ENCODE data around the gene HOXB2.

DNA sequence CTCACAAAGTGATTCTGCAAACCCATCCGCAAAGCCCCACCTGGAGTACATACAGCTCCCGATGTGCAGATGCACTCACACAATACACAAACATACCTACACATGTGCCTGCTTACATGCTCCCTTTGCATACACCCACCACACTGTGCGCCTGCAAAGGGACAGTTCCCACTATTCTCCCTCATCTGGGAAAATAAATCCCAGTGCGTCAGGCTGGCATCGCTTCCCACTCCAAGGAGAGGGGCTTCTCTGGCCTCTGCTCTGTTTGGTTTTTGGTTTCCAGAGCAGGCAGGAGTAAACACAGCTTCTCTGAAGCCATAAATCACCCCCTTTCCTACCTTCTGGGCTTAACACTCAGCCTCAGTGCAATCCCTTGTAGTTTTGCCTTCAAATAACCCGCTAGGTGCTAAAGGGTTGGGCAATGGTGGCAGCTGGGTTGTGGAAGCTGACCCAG lies 18.5 kb upstream of the HOXB2 start:
- TF ChIP-seq, protein P1, sequence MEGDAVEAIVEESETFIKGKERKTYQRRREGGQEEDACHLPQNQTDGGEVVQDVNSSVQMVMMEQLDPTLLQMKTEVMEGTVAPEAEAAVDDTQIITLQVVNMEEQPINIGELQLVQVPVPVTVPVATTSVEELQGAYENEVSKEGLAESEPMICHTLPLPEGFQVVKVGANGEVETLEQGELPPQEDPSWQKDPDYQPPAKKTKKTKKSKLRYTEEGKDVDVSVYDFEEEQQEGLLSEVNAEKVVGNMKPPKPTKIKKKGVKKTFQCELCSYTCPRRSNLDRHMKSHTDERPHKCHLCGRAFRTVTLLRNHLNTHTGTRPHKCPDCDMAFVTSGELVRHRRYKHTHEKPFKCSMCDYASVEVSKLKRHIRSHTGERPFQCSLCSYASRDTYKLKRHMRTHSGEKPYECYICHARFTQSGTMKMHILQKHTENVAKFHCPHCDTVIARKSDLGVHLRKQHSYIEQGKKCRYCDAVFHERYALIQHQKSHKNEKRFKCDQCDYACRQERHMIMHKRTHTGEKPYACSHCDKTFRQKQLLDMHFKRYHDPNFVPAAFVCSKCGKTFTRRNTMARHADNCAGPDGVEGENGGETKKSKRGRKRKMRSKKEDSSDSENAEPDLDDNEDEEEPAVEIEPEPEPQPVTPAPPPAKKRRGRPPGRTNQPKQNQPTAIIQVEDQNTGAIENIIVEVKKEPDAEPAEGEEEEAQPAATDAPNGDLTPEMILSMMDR (IDR thresholded peaks at IDR 0.05): no peak
- no peak for TF ChIP-seq EZH2 (IDR thresholded peaks at IDR 0.05; ENCODE audit: borderline replicate concordance, insufficient read depth, low read depth, low read length, poor library complexity, severe bottlenecking)
